Measurements from ENCODE around the gene PARP14. TPM values are rescaled to one million over a fixed set of nuclear protein-coding genes. Genes with fewer than 3 reads are reported as not detected.

The PARP14 gene
- total RNA-seq, 1 experiment from 2014 or later = 46.0 TPM

DNA sequence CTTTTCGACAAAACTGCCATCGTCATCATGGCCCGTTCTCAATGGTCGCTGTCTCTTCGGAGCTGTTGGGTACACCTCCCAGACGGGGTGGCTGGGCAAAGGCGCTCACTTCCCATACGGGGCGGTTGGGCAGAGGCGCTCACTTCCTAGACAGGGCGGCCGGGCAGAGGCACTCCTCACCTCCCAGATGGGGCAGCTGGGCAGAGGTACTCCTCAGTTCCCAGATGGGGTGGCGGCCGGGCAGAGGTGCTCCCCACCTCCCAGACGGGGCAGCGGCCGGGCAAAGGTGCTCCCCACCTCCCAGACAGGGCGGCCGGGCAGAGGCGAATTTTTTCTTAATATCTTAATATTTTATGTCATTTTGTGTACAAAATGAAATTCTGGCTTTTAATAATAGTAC is 44.5 kb downstream of the PARP14 start:
- Histone ChIP-seq H3K27me3 (ENCODE audit: control insufficient read depth, insufficient read depth, low read length) (no peaks in the 10 kb centered on the region), H3K36me3 (ENCODE audit: control insufficient read depth, insufficient read depth, low read length) (no peaks in the 10 kb centered on the region), H3K4me3 (ENCODE audit: low read depth in 2 of 2, low read length in 2 of 2) (no peak overlapping the region), H3K4me1 (ENCODE audit: control insufficient read depth, insufficient read depth, low read length) (no peaks in the 10 kb centered on the region), H3K9me3 (ENCODE audit: control insufficient read depth, insufficient read depth, low read depth, low read length) (no peaks in the 10 kb centered on the region), H3K27ac (ENCODE audit: low read length) (no peak overlapping the region)
- POLR2A ChIA-PET = no interaction called here
- no peak for TF ChIP-seq SIN3A (IDR thresholded peaks at IDR 0.05; ENCODE audit: borderline replicate concordance, insufficient read depth, low read depth, low read length)
- no peak for TF ChIP-seq TCF7L2 (IDR thresholded peaks at IDR 0.05; ENCODE audit: low read depth, low read length)
- TF ChIP-seq, protein P1, sequence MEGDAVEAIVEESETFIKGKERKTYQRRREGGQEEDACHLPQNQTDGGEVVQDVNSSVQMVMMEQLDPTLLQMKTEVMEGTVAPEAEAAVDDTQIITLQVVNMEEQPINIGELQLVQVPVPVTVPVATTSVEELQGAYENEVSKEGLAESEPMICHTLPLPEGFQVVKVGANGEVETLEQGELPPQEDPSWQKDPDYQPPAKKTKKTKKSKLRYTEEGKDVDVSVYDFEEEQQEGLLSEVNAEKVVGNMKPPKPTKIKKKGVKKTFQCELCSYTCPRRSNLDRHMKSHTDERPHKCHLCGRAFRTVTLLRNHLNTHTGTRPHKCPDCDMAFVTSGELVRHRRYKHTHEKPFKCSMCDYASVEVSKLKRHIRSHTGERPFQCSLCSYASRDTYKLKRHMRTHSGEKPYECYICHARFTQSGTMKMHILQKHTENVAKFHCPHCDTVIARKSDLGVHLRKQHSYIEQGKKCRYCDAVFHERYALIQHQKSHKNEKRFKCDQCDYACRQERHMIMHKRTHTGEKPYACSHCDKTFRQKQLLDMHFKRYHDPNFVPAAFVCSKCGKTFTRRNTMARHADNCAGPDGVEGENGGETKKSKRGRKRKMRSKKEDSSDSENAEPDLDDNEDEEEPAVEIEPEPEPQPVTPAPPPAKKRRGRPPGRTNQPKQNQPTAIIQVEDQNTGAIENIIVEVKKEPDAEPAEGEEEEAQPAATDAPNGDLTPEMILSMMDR (IDR thresholded peaks at IDR 0.05) = no peak
- TF ChIP-seq, protein P2, sequence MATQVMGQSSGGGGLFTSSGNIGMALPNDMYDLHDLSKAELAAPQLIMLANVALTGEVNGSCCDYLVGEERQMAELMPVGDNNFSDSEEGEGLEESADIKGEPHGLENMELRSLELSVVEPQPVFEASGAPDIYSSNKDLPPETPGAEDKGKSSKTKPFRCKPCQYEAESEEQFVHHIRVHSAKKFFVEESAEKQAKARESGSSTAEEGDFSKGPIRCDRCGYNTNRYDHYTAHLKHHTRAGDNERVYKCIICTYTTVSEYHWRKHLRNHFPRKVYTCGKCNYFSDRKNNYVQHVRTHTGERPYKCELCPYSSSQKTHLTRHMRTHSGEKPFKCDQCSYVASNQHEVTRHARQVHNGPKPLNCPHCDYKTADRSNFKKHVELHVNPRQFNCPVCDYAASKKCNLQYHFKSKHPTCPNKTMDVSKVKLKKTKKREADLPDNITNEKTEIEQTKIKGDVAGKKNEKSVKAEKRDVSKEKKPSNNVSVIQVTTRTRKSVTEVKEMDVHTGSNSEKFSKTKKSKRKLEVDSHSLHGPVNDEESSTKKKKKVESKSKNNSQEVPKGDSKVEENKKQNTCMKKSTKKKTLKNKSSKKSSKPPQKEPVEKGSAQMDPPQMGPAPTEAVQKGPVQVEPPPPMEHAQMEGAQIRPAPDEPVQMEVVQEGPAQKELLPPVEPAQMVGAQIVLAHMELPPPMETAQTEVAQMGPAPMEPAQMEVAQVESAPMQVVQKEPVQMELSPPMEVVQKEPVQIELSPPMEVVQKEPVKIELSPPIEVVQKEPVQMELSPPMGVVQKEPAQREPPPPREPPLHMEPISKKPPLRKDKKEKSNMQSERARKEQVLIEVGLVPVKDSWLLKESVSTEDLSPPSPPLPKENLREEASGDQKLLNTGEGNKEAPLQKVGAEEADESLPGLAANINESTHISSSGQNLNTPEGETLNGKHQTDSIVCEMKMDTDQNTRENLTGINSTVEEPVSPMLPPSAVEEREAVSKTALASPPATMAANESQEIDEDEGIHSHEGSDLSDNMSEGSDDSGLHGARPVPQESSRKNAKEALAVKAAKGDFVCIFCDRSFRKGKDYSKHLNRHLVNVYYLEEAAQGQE (IDR thresholded peaks at IDR 0.05; ENCODE audit: insufficient read depth in 1 of 2, low read depth in 2 of 2, low read length in 1 of 2) = no peak
- TF ChIP-seq POLR2AphosphoS5 (IDR thresholded peaks at IDR 0.05; ENCODE audit: low read depth, low read length) = no peak
- no peak for DNase-seq (ENCODE audit: low read depth, low spot score)
- intact Hi-C loops (cut with micrococcal nuclease; ENCODE audit: unreplicated experiment) (no loop called here), in situ Hi-C loops (cut with HindIII; ENCODE audit: low pct_unique_long_range_greater_than_20kb, low sequenced_read_pairs) (no loop called here)
- CTCF ChIA-PET = no interaction called here
- no TSS peak for BruUV-seq (replicated peaks)
- no peak for ATAC-seq

- no peaks in the 10 kb centered on the region for H3K36me3 ChIP-seq (ENCODE audit: control insufficient read depth, insufficient read depth, low read length)
- no TSS peak for BruUV-seq (replicated peaks)
- intact Hi-C loops (cut with micrococcal nuclease; ENCODE audit: unreplicated experiment) = no loop called here
- no peaks in the 10 kb centered on the region for H3K27me3 ChIP-seq (ENCODE audit: control insufficient read depth, insufficient read depth, low read length)
- no peak overlapping the region for H3K4me3 ChIP-seq (ENCODE audit: low read depth in 2 of 2, low read length in 2 of 2)
- TF ChIP-seq, protein P2 (IDR thresholded peaks at IDR 0.05; ENCODE audit: insufficient read depth in 1 of 2, low read depth in 2 of 2, low read length in 1 of 2) = no peak
- TF ChIP-seq SIN3A (IDR thresholded peaks at IDR 0.05; ENCODE audit: borderline replicate concordance, insufficient read depth, low read depth, low read length) = no peak
- TF ChIP-seq TCF7L2 (IDR thresholded peaks at IDR 0.05; ENCODE audit: low read depth, low read length) = no peak
- no peak for TF ChIP-seq POLR2AphosphoS5 (IDR thresholded peaks at IDR 0.05; ENCODE audit: low read depth, low read length)
- TF ChIP-seq, protein P1 (IDR thresholded peaks at IDR 0.05) = no peak
- DNase-seq (ENCODE audit: low read depth, low spot score) (no peak), ATAC-seq (no peak)
- CTCF ChIA-PET = no interaction called here
- H3K27ac ChIP-seq (ENCODE audit: low read length) = no peak overlapping the region
- in situ Hi-C loops (cut with HindIII; ENCODE audit: low pct_unique_long_range_greater_than_20kb, low sequenced_read_pairs) = no loop called here
- POLR2A ChIA-PET = no interaction called here
- no peaks in the 10 kb centered on the region for H3K4me1 ChIP-seq (ENCODE audit: control insufficient read depth, insufficient read depth, low read length)
- H3K9me3 ChIP-seq (ENCODE audit: control insufficient read depth, insufficient read depth, low read depth, low read length) = no peaks in the 10 kb centered on the region
Measured at GRCh38 chr3:122727294-122727693, 46.7 kb downstream of the PARP14 start.

Data from Panc1 (cell line).